SH-SY5Y (cell line): ENCODE measurements around the gene CSK.

Source experiments
- GATA2 ChIP-seq: IDR thresholded peaks from 2 replicates; pipeline ENCODE4 v1.6.1; 2011; ENCODE audit warnings: mild to moderate bottlenecking, low read depth, low read length
- GATA3 ChIP-seq: IDR thresholded peaks from 2 replicates; pipeline ENCODE4 v1.6.1; 2011; ENCODE audit warnings: low read depth, mild to moderate bottlenecking, low read length, moderate library complexity

GRCh38 chr15:74823324-74823723, 41.4 kb downstream of the CSK start:
- TF ChIP-seq GATA2 (no peak), GATA3 (no peak)
